Liver (tissue), 3 donors: ENCODE data around the gene MACROH2A2.

Source experiments
- CTCF ChIP-seq: fragments of 150-350 bp; IDR thresholded peaks from 2 replicates; pipeline ENCODE4 v1.5.1; 2017; ENCODE audit warnings: improper control_type of control experiment, low read depth, low read length; ENCODE audit not compliant: missing input control
- GABPA ChIP-seq, 2 donors: IDR thresholded peaks in 1 of 2; conservative IDR thresholded peaks in 1 of 2; 2 replicates each; pipeline ENCODE4 v1.6.1; 2016; ENCODE audit warnings: antibody characterized with exemption in 2 of 2, mild to moderate bottlenecking in 1 of 2, moderate library complexity in 1 of 2
- HNF4A ChIP-seq, 2 donors: conservative IDR thresholded peaks; 2 replicates each; pipeline ENCODE4 v1.6.1; 2016; ENCODE audit warnings: antibody characterized with exemption in 2 of 2, mild to moderate bottlenecking in 2 of 2
- HNF4G ChIP-seq: IDR thresholded peaks from 2 replicates; pipeline ENCODE4 v1.6.1; 2016; ENCODE audit warnings: antibody characterized with exemption
- MAX ChIP-seq: IDR thresholded peaks from 2 replicates; pipeline ENCODE4 v1.6.1; 2016; ENCODE audit warnings: antibody characterized with exemption
- NR2F2 ChIP-seq: IDR thresholded peaks from 2 replicates; pipeline ENCODE4 v1.6.1; 2016; ENCODE audit warnings: antibody characterized with exemption
- RAD21 ChIP-seq, 2 donors: IDR thresholded peaks; 2 replicates each; pipeline ENCODE4 v1.6.1; 2016; ENCODE audit warnings: antibody characterized with exemption in 2 of 2, mild to moderate bottlenecking in 2 of 2
- REST ChIP-seq: IDR thresholded peaks from 2 replicates; pipeline ENCODE4 v1.6.1; 2016; ENCODE audit warnings: antibody characterized with exemption, mild to moderate bottlenecking
- SP1 ChIP-seq: IDR thresholded peaks from 2 replicates; pipeline ENCODE4 v1.6.1; 2018; ENCODE audit warnings: antibody characterized with exemption, mild to moderate bottlenecking
- TAF1 ChIP-seq: conservative IDR thresholded peaks from 2 replicates; pipeline ENCODE4 v1.6.1; 2016; ENCODE audit warnings: antibody characterized with exemption, mild to moderate bottlenecking
- ZBTB33 ChIP-seq: IDR thresholded peaks from 2 replicates; pipeline ENCODE4 v1.6.1; 2016; ENCODE audit warnings: antibody characterized with exemption
- donor health status: healthy.
- donor health status: healthy.

- no peak for TF ChIP-seq CTCF
- no peak for TF ChIP-seq GABPA (IDR thresholded peaks at IDR 0.05 in 1 of 2, conservative IDR thresholded peaks at IDR 0.05 in 1 of 2)
- TF ChIP-seq ZBTB33 = no peak
- no peak for TF ChIP-seq RAD21 (IDR thresholded peaks at IDR 0.05)
- no peak for TF ChIP-seq MAX
- no peak for TF ChIP-seq HNF4G
- no peak for TF ChIP-seq SP1
- TF ChIP-seq TAF1 = no peak
- TF ChIP-seq REST = no peak
- TF ChIP-seq HNF4A (conservative IDR thresholded peaks at IDR 0.05) = no peak
- TF ChIP-seq NR2F2 = no peak
Measured at GRCh38 chr10:70123817-70124216, 71.2 kb downstream of the MACROH2A2 start.
